HFFc6 (cell line): ENCODE results near the gene RAB8B. TPM values are rescaled to one million over a fixed set of nuclear protein-coding genes. Genes with fewer than 3 reads are reported as not detected.

ENCODE experiments used
- DNase-seq: peaks from one replicate; pipeline ENCODE4 v3.0.0-alpha.2; 2018
- H3K27ac Mint-ChIP-seq: 2 replicates; pipeline ENCODE4 v1.8.0; 2020; ENCODE audit warnings: mild to moderate bottlenecking, mixed read lengths
- H3K27me3 Mint-ChIP-seq: 2 replicates; pipeline ENCODE4 v1.8.0; 2021; ENCODE audit warnings: mild to moderate bottlenecking, moderate library complexity, mixed read lengths; ENCODE audit not compliant: insufficient read depth
- H3K36me3 Mint-ChIP-seq: 2 replicates; pipeline ENCODE4 v1.8.0; 2021; ENCODE audit warnings: low read depth, mixed read lengths
- H3K4me1 Mint-ChIP-seq: 2 replicates; pipeline ENCODE4 v1.8.0; 2020; ENCODE audit warnings: low read depth, mixed read lengths
- H3K4me3 Mint-ChIP-seq: 2 replicates; pipeline ENCODE4 v1.8.0; 2020; ENCODE audit warnings: mild to moderate bottlenecking, moderate library complexity, mixed read lengths
- H3K9me3 Mint-ChIP-seq: 2 replicates; pipeline ENCODE4 v1.8.0; 2020; ENCODE audit warnings: mild to moderate bottlenecking, mixed read lengths
- total RNA-seq, 6 experiments: library from RNA; stranded (reverse); fragmentation: NEBNext Ultra II Directional; extraction: Animal tissue kit (Norgen Biotek cat#: 25700); gene quantifications; 2 replicates in 1 of 6; 3 replicates in 5 of 6; pipeline ENCODE4 v1.2.3, GENCODE V29; 2021
- TF ChIP-seq, protein P1 (sequence below): fragments of 200-600 bp; sonication (generic); IDR thresholded peaks from 2 replicates; pipeline ENCODE4 v1.5.0; 2021; ENCODE audit warnings: antibody characterized with exemption, mild to moderate bottlenecking

Gene RAB8B
- total RNA-seq, 6 experiments from 2014 or later, result 24.7 to 38.4 (median 33.2) TPM

DNA sequence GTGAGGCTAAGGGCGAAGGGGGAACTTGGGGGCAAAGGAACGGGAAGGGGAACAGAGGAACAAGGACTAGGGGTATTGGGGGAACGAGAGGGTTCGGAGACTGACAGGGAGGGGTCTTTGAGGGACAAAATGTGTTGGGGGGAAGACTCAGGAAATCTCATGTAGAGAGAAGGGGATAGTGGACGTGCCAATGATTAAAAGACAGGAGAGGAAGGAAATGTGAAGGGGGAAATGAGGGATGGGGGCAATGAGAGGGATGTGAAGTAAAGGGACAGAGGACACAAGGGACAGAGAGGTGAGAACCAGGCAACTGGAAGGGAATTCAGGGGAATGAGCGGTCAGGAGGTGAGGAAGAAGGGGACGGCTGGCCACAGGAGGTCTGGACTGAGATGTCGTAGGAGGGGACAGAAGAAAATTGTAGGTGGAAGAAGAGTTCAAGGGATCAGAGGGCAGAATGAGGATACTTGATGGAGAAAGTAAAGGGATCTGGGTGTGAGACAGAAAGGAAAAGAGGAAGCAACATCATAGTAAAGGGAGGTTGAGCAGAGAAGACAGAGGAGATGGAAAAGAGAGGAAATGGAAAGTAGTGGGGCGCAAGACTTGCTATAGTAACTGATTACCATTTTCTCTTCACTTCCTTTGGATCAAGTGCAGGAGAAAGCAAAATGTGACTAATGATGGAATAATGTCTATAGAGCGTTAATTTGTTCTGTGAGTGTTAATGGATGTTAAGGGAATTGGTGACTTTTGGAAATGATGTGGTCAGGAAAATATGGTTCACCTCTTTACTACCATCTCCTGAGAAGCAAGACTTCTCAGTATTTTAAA, 749 bp downstream of the RAB8B start:
- H3K4me3 Mint-ChIP-seq, result peak overlapping the region; percentile 90
- peak overlapping the region; percentile 65 for H3K27ac Mint-ChIP-seq
- H3K36me3 Mint-ChIP-seq, result peaks cover 5% of the 10 kb centered on the region
- peaks cover 2% of the 10 kb centered on the region for H3K27me3 Mint-ChIP-seq
- H3K9me3 Mint-ChIP-seq, result no peaks in the 10 kb centered on the region
- DNase-seq, result no peak
- TF ChIP-seq, protein P1, sequence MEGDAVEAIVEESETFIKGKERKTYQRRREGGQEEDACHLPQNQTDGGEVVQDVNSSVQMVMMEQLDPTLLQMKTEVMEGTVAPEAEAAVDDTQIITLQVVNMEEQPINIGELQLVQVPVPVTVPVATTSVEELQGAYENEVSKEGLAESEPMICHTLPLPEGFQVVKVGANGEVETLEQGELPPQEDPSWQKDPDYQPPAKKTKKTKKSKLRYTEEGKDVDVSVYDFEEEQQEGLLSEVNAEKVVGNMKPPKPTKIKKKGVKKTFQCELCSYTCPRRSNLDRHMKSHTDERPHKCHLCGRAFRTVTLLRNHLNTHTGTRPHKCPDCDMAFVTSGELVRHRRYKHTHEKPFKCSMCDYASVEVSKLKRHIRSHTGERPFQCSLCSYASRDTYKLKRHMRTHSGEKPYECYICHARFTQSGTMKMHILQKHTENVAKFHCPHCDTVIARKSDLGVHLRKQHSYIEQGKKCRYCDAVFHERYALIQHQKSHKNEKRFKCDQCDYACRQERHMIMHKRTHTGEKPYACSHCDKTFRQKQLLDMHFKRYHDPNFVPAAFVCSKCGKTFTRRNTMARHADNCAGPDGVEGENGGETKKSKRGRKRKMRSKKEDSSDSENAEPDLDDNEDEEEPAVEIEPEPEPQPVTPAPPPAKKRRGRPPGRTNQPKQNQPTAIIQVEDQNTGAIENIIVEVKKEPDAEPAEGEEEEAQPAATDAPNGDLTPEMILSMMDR, result no peak
- H3K4me1 Mint-ChIP-seq, result peaks cover 78% of the 10 kb centered on the region

- no peak for DNase-seq
- H3K4me1 Mint-ChIP-seq, result peaks cover 78% of the 10 kb centered on the region
- peak overlapping the region; percentile 65; the same call in 1 of the 2 replicates for H3K27ac Mint-ChIP-seq
Observed at GRCh38 chr15:63190769-63191649, 1.6 kb downstream of the RAB8B start.

GRCh38 chr15:63191895-63192618, 2.7 kb downstream of the RAB8B start:
- H3K27me3 Mint-ChIP-seq, result peaks cover 2% of the 10 kb centered on the region
- peaks cover 78% of the 10 kb centered on the region for H3K4me1 Mint-ChIP-seq
- no peak for DNase-seq
- TF ChIP-seq, protein P1, result no peak
- no peak overlapping the region for H3K27ac Mint-ChIP-seq
- H3K4me3 Mint-ChIP-seq, result peak overlapping the region; percentile 90; the same call in 1 of the 2 replicates
- H3K9me3 Mint-ChIP-seq, result no peaks in the 10 kb centered on the region
- peaks cover 5% of the 10 kb centered on the region for H3K36me3 Mint-ChIP-seq

More at GRCh38 chr15:63190769-63191649, 1.6 kb downstream of the RAB8B start:
- peaks cover 5% of the 10 kb centered on the region for H3K36me3 Mint-ChIP-seq
- TF ChIP-seq, protein P1, result peak; percentile 26; the same call in 1 of the 2 replicates
- H3K9me3 Mint-ChIP-seq, result no peaks in the 10 kb centered on the region
- peak overlapping the region; percentile 90 for H3K4me3 Mint-ChIP-seq
- H3K27me3 Mint-ChIP-seq, result peaks cover 2% of the 10 kb centered on the region

- Mint-ChIP-seq H3K27me3 (peaks cover 2% of the 10 kb centered on the region), H3K36me3 (peaks cover 5% of the 10 kb centered on the region), H3K9me3 (no peaks in the 10 kb centered on the region), H3K4me1 (peaks cover 79% of the 10 kb centered on the region), H3K27ac (no peak overlapping the region), H3K4me3 (no peak overlapping the region)
- DNase-seq, result no peak
- TF ChIP-seq, protein P1, result no peak
Observed at GRCh38 chr15:63192619-63193206, 3.3 kb downstream of the RAB8B start.

DNA sequence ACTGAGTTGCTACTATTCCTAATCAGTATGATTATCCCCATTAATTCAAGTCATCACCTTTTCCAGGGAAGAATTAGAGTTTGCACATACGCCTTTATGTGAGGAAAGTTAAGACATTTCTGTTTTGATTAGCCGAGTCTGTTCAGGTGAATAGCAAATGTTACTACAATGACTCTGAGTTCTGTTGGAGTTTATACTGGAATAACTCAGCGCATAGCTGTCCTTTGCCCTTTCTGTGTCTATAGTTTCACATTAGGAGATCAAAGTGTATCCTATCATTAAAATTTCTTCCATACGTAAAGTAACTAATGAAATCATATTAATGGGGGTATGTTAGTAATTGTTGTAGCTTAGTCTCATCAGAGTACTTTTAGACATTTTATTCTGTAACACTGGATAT, 4.9 kb downstream of the RAB8B start:
- TF ChIP-seq, protein P1, result no peak
- H3K36me3 Mint-ChIP-seq, result peaks cover 5% of the 10 kb centered on the region
- peaks cover 80% of the 10 kb centered on the region for H3K4me1 Mint-ChIP-seq
- H3K9me3 Mint-ChIP-seq, result no peaks in the 10 kb centered on the region
- no peak for DNase-seq
- no peaks in the 10 kb centered on the region; the same call in 1 of the 2 replicates for H3K27me3 Mint-ChIP-seq
- H3K27ac Mint-ChIP-seq, result peak overlapping the region; percentile 34; the same call in 1 of the 2 replicates
- peak overlapping the region; percentile 53 for H3K4me3 Mint-ChIP-seq
